Measurements from ENCODE around the gene ZIC2. TPM values are rescaled to one million over a fixed set of nuclear protein-coding genes. Genes with fewer than 3 reads are reported as not detected.

Gene ZIC2
- total RNA-seq, 1 donor from 2014 or later = 1.8 TPM

- peaks cover 11% of the 10 kb centered on the region for H3K4me1 ChIP-seq (ENCODE audit: insufficient read depth, low read length)
- H3K4me3 ChIP-seq (ENCODE audit: insufficient read depth, low read depth, low read length) = peak overlapping the region; percentile 47
- Mint-ChIP-seq H3K4me3 (ENCODE audit: unreplicated experiment) (peak overlapping the region; percentile 29), H3K4me1 (ENCODE audit: low read depth, unreplicated experiment) (no peaks in the 10 kb centered on the region), H3K36me3 (ENCODE audit: low read depth, unreplicated experiment) (peaks cover 3% of the 10 kb centered on the region), H3K27ac (ENCODE audit: unreplicated experiment) (peak overlapping the region; percentile 83), H3K27me3 (ENCODE audit: low read depth, unreplicated experiment) (peaks cover 60% of the 10 kb centered on the region), H3K9me3 (ENCODE audit: unreplicated experiment) (peaks cover 17% of the 10 kb centered on the region)
- no peaks in the 10 kb centered on the region for H3K36me3 ChIP-seq (ENCODE audit: insufficient read depth, low read length)
- no peaks in the 10 kb centered on the region for H4K20me1 ChIP-seq (ENCODE audit: insufficient read depth, low read length)
- FAIRE-seq (no peak), DNase-seq (ENCODE audit: low read depth) (no peak)
- H3K9me3 ChIP-seq (ENCODE audit: insufficient read depth, low read depth, low read length) = peaks cover 4% of the 10 kb centered on the region
- H3K4me2 ChIP-seq (ENCODE audit: low read length) = peak overlapping the region; percentile 80
- H3K27me3 ChIP-seq (ENCODE audit: insufficient read depth, low read length) = peaks cover 61% of the 10 kb centered on the region
- peak overlapping the region; percentile 79 for H3K9ac ChIP-seq (ENCODE audit: low read length)
- H3K79me2 ChIP-seq (ENCODE audit: insufficient read depth, low read length) = peaks cover 32% of the 10 kb centered on the region
- H3K27ac ChIP-seq (ENCODE audit: low read depth, low read length) = peak overlapping the region; percentile 58
- TF ChIP-seq EZH2 (IDR thresholded peaks at IDR 0.05; ENCODE audit: insufficient read depth, low read length) (no peak), CTCF (IDR thresholded peaks at IDR 0.05; ENCODE audit: insufficient read depth, low read depth, low read length) (no peak)
- peak overlapping the region; percentile 55 for H2AFZ ChIP-seq (ENCODE audit: low read depth, low read length)
Observed at GRCh38 chr13:99967869-99968520, 13.6 kb upstream of the ZIC2 start.

GRCh38 chr13:99968521-99969452, 12.8 kb upstream of the ZIC2 start:
- Histone ChIP-seq H3K4me1 (ENCODE audit: insufficient read depth, low read length) (peaks cover 11% of the 10 kb centered on the region), H3K9me3 (ENCODE audit: insufficient read depth, low read depth, low read length) (peaks cover 4% of the 10 kb centered on the region), H3K27ac (ENCODE audit: low read depth, low read length) (peak overlapping the region; percentile 58), H3K79me2 (ENCODE audit: insufficient read depth, low read length) (peaks cover 32% of the 10 kb centered on the region), H3K4me2 (ENCODE audit: low read length) (peak overlapping the region; percentile 80), H3K9ac (ENCODE audit: low read length) (peak overlapping the region; percentile 79), H4K20me1 (ENCODE audit: insufficient read depth, low read length) (no peaks in the 10 kb centered on the region), H3K4me3 (ENCODE audit: insufficient read depth, low read depth, low read length) (peak overlapping the region; percentile 47), H2AFZ (ENCODE audit: low read depth, low read length) (peak overlapping the region; percentile 55), H3K27me3 (ENCODE audit: insufficient read depth, low read length) (peaks cover 67% of the 10 kb centered on the region), H3K36me3 (ENCODE audit: insufficient read depth, low read length) (no peaks in the 10 kb centered on the region)
- peaks cover 21% of the 10 kb centered on the region for H3K9me3 Mint-ChIP-seq (ENCODE audit: unreplicated experiment)
- peaks cover 3% of the 10 kb centered on the region for H3K36me3 Mint-ChIP-seq (ENCODE audit: low read depth, unreplicated experiment)
- peak overlapping the region; percentile 97 for H3K27ac Mint-ChIP-seq (ENCODE audit: unreplicated experiment)
- peak overlapping the region; percentile 40 for H3K4me3 Mint-ChIP-seq (ENCODE audit: unreplicated experiment)
- H3K27me3 Mint-ChIP-seq (ENCODE audit: low read depth, unreplicated experiment) = peaks cover 63% of the 10 kb centered on the region
- TF ChIP-seq CTCF (IDR thresholded peaks at IDR 0.05; ENCODE audit: insufficient read depth, low read depth, low read length) = no peak
- peak; percentile 98 for TF ChIP-seq EZH2 (IDR thresholded peaks at IDR 0.05; ENCODE audit: insufficient read depth, low read length)
- FAIRE-seq = no peak
- H3K4me1 Mint-ChIP-seq (ENCODE audit: low read depth, unreplicated experiment) = no peaks in the 10 kb centered on the region
- no peak for DNase-seq (ENCODE audit: low read depth)

Measured in astrocyte (in vitro differentiated cells and primary cell).